ENCODE results near the gene SCUBE1. TPM values are rescaled to one million over a fixed set of nuclear protein-coding genes. Genes with fewer than 3 reads are reported as not detected.

The SCUBE1 gene
- total and polyA plus RNA-seq, 2 of the 8 experiments (the other 6 are each of a cell fraction or from before 2014, with no cell fraction given), result 2.3 to 4.9 TPM

DNA sequence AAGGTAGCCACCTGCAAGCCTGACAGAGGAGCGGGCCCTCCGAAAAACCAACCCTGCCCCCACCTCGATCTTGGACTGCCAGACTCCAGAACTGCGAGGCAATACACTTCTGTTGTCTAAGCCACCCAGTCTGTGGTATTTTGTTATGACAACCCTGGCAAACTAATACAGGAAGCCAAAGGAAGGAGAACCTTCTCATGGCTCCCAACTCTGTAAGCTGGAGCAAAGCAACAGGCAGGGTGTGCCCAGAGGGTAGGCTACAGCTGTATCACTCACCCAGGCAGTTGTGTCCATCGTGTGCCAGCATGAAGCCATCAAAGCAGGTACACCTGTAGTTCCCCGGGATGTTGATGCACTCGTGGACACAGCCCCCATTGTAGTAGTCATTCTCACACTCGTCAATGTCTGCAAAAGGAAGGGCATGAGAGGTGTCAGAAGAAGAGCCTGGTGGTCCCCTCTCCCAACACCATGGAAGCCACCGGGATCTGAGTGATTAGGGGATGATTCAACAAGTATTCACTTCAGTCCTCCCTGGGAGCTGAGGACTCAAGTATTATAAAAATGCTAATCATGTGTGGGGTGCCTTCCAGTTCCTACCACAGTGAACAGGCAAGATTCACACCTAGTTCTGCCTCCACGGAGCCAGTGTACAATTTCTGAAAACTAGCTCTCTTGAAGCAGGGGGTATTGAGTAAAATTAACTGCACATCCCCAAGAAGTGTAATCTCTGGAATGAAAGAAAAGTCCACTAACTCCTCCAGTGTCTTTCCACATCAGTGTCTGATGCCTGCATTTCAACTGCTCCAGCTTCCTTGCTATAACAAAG lies 23.3 kb downstream of the SCUBE1 start (continued):
- no peak for TF ChIP-seq KDM5A (IDR thresholded peaks at IDR 0.05; ENCODE audit: low read length)
- no peak for TF ChIP-seq POU5F1 (IDR thresholded peaks at IDR 0.05; ENCODE audit: low read depth, low read length)
- no peak for TF ChIP-seq GABPA (IDR thresholded peaks at IDR 0.05; ENCODE audit: borderline replicate concordance, insufficient read depth, low read length)
